ENCODE measurements around the gene RAMP1.
A peak's percentile ranks its signal among the peaks of the same experiment; 100 is the strongest.

The RAMP1 gene

DNA sequence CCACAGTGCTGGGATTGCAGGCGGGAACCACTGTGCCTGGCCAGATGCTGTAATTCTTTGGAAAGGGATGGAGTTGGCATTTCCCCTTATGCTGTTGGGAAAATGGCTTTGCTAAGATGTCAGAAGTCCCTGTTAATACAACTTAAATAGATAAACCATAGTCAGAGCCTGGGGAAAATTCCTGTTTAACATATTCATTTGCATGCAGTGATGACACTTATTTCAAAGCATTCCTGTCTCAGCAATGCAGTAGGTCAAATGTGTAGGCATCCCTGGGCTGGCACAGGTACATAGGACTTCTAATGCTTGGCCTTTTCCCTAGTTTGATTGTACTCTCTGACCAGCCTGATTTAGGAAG lies 38.6 kb downstream of the RAMP1 start:
- no peak overlapping the region for H3K4me3 ChIP-seq (ENCODE audit: control insufficient read depth, low read depth, low read length)
- DNase-seq (ENCODE audit: low read depth), result no peak
- TF ChIP-seq CTCF (IDR thresholded peaks at IDR 0.05; ENCODE audit: control insufficient read depth, insufficient read depth, low read depth, low read length, missing control alignments), result no peak

DNA sequence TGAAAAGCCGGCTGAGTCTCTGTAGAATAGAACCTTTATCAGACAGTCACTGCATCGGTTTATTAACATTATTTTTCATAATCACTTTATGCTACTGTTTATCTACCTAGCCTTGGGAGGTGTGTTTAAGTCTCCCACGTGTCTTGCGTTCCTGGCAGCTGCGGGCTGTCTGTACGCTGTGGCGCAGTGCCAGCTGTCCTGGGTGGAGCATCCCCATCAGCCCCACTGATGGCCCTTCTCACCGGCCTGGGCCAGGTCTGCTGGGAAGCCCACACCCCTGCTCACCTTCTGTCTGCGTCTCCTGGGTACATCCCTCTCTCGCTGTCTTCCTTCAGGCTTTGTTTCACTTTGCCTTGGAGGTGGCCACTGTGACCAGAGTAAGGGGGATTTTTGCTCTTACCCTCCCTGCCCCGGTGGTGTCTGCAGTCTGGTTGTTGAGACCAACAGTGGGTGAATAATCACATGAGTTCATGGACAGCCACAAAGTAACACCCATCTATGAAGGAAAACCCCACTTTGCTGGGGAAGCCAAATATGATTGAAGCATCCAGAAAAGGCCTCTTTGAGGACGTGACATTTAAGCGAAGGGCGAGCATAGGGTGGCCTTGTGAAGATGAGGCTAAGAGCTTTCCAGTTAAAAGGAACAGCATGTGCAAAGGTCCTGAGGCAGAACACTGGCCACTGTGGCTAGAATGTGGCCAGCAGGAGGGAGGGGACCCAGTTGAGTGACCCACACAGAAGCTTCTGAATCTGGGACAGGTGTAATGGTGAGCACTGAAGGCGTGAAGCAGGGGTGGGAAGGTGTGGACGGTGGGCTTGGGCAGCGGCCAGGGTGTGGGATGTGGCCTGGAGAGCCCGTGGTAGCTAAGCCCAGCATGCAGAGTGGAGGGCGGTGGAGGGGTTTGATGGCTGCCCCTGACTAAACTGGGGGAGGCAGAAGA lies 41.7 kb downstream of the RAMP1 start:
- TF ChIP-seq CTCF (IDR thresholded peaks at IDR 0.05; ENCODE audit: control insufficient read depth, insufficient read depth, low read depth, low read length, missing control alignments), result no peak
- DNase-seq (ENCODE audit: low read depth), result no peak

GRCh38 chr2:237901932-237902850 lies 42.8 kb downstream of the RAMP1 start:
- no peak for TF ChIP-seq CTCF (IDR thresholded peaks at IDR 0.05; ENCODE audit: control insufficient read depth, insufficient read depth, low read depth, low read length, missing control alignments)
- H3K4me3 ChIP-seq (ENCODE audit: control insufficient read depth, low read depth, low read length), result no peak overlapping the region
- DNase-seq (ENCODE audit: low read depth), result no peak

More for the DNA sequence above, 41.7 kb downstream of the RAMP1 start:
- no peak overlapping the region for H3K4me3 ChIP-seq (ENCODE audit: control insufficient read depth, low read depth, low read length)

DNA sequence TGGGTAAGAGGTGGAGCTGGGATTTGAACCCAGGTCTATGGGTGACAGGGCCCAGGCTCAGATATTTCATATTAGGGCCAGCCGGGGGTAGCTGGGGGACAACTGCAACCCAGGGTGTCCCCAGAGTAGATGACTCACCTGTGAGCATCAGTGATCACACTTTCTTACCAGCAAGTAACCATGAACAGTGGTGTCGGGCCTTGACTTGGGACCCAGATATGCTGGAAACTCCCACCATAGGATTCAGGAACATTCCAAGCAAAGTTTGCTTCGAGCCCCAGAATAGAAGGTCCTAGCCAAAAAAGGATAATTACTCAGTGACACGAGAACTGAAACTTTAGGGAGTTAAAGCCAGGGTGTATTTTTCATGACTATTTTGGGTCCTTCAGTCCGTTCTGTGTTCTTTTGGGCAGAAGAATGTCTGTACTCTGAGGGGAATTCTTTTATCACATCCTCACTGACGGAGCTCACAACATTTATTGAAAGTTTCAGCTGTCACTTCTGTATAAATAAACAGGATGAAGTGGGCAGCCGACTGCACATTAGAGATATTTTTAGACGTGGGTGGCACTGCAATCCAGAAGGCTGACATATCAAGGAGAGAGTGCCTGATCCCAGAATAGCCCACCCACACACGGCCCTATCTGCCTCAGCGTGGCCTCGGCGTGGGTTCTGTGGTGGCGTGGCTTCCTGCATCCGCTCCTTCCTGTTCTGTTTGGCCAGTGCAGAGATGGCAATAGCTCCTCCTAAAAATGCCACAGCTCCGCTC lies 45.6 kb downstream of the RAMP1 start:
- no peak for TF ChIP-seq CTCF (IDR thresholded peaks at IDR 0.05; ENCODE audit: control insufficient read depth, insufficient read depth, low read depth, low read length, missing control alignments)
- DNase-seq (ENCODE audit: low read depth), result peak; percentile 55
- H3K4me3 ChIP-seq (ENCODE audit: control insufficient read depth, low read depth, low read length), result no peak overlapping the region

GRCh38 chr2:237907144-237907543 lies 47.7 kb downstream of the RAMP1 start:
- no peak for DNase-seq (ENCODE audit: low read depth)
- H3K4me3 ChIP-seq (ENCODE audit: control insufficient read depth, low read depth, low read length), result no peak overlapping the region
- no peak for TF ChIP-seq CTCF (IDR thresholded peaks at IDR 0.05; ENCODE audit: control insufficient read depth, insufficient read depth, low read depth, low read length, missing control alignments)

All from AG09309 (cell line).